H1 (cell line): ENCODE results near the gene NEK11. TPM values are rescaled to one million over a fixed set of nuclear protein-coding genes. Genes with fewer than 3 reads are reported as not detected.

Experiments
- CHD7 ChIP-seq: fragments of 300-600 bp; sonication (generic); IDR thresholded peaks from 2 replicates; pipeline ENCODE4 v1.7.1; 2012; ENCODE audit warnings: low read length, moderate library complexity, mild to moderate bottlenecking, inconsistent platforms; ENCODE audit not compliant: insufficient replicate concordance
- TAF1 ChIP-seq: IDR thresholded peaks from 2 replicates; pipeline ENCODE4 v1.6.1; 2011; ENCODE audit warnings: mild to moderate bottlenecking, low read depth, low read length
- TEAD4 ChIP-seq: IDR thresholded peaks from 2 replicates; pipeline ENCODE4 v1.6.1; 2012; ENCODE audit warnings: low read depth, low read length, inconsistent platforms, mixed read lengths
- polyA plus RNA-seq, 7 experiments: library from polyadenylated mRNA; depleted of rRNA in 3 of 7; stranded (reverse) in 5 of 7; unstranded in 2 of 7; fragments of >200 nt in 5 of 7; fragments of 200-250 nt in 2 of 7; gene quantifications; 1 replicate in 5 of 7; 2 replicates in 1 of 7; 4 replicates in 1 of 7; pipeline versions ENCODE4 v1.2.1 to v1.2.3, GENCODE V29; 2011 to 2013; ENCODE audit warnings: missing spikeins in 2 of 7, mixed read lengths in 2 of 7
- total RNA-seq: library from RNA; stranded (reverse); fragmentation: NEBNext Ultra II Directional; extraction: Animal tissue kit (Norgen Biotek cat#: 25700); gene quantifications from 2 replicates; pipeline ENCODE4 v1.2.1, GENCODE V29; 2021
- TF ChIP-seq, protein P1 (sequence below): IDR thresholded peaks from 2 replicates; pipeline ENCODE4 v1.6.1; 2012; ENCODE audit warnings: low read length, inconsistent platforms

NEK11 gene
- total and polyA plus RNA-seq, 2 of the 8 experiments (the other 6 are each of a cell fraction or from before 2014, with no cell fraction given), result 0.60 TPM; not detected in 1

DNA sequence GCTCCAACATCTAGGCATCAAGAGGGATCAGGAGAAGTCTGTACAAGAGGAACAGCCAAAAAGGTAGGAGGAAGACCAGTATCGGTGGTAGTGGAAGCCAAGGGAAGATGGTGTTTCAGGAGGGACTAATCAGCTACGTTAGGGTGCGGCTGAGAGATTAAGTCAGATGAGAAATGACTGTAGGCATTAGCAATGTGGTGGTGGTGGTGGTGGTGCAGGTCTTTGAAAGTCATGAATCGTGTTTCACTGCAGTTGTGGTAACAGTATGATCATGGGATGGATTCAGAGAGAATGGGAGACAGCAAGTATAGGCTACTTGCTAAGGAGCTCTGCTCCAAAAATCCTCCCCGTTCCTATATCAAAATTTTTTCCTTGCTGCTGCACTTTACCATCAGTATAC lies 35.6 kb upstream of the NEK11 start (continued):
- TF ChIP-seq CHD7, result no peak
- TF ChIP-seq, protein P1, sequence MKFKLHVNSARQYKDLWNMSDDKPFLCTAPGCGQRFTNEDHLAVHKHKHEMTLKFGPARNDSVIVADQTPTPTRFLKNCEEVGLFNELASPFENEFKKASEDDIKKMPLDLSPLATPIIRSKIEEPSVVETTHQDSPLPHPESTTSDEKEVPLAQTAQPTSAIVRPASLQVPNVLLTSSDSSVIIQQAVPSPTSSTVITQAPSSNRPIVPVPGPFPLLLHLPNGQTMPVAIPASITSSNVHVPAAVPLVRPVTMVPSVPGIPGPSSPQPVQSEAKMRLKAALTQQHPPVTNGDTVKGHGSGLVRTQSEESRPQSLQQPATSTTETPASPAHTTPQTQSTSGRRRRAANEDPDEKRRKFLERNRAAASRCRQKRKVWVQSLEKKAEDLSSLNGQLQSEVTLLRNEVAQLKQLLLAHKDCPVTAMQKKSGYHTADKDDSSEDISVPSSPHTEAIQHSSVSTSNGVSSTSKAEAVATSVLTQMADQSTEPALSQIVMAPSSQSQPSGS, result no peak
- no peak for TF ChIP-seq TEAD4
- no peak for TF ChIP-seq TAF1
